ENCODE measurements around the gene SLC35C1.

DNA sequence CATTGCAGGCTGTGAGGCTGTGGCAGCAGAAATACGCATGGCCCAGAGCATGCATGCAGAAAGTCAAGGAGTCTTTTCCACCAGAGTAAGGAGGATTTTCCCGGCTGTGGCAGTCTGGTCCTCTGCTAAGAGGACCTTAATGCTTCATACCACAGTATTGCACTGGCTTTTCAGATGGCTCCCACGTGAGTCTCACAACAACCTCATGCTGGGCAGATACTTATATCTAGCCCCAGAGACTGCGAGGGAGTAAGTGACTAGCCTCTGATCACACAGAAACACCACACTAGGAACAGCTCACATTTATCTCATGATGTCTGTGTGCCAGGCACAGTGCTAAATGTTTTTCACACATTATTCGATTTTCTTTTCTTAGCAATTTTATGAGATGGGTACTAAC is 50.4 kb downstream of the SLC35C1 start:
- TF ChIP-seq GATA3 (IDR thresholded peaks at IDR 0.05; ENCODE audit: low read depth, low read length) (no peak), GATA2 (IDR thresholded peaks at IDR 0.05; ENCODE audit: low read depth, low read length) (no peak)
